Stimulated activated CD4-positive, alpha-beta T cell treated with anti-CD3 and anti-CD28 coated beads, TNF-alpha, amount 100 ng/mL, for 24 hours (primary cell): ENCODE data around the gene EFNB3.

Experiments used
- DNase-seq, 3 experiments: peaks; one replicate each; pipeline ENCODE4 v3.0.0-alpha.2; 2020; ENCODE audit warnings: low read depth in 3 of 3

Gene EFNB3

DNA sequence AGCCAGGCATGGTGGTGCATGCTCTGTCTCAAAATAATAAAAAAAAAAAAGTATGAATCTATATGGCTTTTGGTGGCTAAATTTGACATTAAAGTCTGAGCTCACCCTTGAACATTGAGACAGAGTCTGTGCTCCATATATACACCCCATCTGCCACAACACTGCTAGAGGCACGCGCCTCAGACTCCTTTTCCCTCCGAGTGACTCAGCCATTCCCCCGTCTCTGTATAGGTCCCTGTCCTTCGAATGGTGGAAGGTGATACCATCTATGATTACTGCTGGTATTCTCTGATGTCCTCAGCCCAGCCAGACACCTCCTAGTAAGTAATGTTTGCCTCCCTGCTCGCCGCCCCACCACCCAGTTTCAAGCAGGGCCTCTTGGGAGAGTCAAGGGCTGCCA, 4.5 kb upstream of the EFNB3 start:
- no peak for DNase-seq

DNA sequence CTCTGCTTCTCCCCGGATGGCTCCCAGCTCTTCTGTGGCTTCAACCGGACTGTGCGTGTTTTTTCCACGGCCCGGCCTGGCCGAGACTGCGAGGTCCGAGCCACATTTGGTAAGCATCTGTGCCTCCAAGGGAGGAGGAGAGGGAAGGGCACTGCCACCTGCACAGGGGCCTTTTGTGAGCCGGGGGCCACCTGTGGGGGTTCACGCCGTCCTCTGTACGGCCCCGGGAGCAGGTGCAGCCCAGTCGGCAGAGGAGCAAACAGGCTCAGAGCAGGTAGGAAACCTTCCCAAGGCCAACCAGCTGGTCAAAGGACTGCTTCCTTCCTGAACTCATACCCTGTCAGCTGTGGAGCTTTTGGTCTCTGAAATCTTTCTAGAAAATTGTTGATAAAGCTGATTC, 3.3 kb upstream of the EFNB3 start:
- no peak for DNase-seq

DNA sequence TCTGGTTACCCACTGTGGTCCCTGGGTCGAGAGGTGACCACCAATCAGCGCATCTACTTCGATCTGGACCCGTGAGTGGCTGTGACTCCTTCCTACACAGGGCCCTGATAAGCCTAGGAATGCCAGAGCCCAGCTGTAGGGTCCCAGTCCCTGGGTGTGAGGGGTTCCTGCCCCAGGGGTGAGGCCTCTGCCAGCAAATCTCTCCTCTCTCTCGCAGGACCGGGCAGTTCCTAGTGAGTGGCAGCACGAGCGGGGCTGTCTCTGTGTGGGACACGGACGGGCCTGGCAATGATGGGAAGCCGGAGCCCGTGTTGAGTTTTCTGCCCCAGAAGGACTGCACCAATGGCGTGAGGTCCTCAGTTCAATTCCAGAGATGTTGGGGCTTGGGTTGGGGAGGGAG, 2.2 kb upstream of the EFNB3 start:
- DNase-seq = no peak

DNA sequence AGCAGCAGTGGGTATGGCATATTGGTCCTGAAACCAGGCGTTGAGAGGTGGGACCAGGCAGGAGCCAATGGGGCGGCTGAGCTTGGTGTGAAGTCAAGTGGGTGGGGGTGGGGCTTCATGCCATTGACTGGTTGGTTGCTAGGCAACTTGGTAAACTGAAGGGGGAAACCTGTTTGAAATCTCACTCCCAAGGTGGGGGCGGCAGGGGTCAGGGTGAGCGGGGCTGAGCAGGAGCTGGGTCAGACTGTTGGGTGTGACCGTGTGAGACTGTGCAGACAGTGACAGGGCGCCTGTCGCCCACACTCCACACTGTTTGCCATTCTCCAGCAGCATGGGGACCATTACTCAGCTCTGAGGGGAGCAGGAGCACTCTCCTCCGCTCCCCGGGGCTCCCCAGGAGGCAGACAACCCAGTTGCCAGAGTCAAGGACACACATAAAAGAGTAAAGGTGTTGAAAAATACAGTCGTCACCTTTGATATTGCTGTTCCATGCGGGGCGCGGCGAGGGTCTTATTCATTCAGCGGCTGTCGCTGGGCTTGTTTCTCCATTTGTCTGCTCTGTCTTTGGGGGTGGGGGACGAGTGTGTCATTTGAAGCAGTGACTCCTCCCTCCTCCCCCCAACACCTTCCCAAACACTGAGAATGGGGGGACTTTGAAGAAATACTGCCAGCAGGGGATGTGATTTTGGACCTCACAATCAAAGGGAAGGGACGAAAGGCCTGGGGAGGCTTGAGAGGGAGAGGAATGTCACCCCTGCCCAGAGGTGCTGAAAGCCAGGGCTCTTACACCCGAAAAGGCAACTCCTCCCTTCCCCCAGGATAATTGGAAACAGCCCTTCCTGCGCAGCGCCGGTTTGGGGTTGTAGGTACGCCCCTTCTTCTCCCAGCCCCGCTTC, 1.2 kb upstream of the EFNB3 start:
- DNase-seq = no peak

DNA sequence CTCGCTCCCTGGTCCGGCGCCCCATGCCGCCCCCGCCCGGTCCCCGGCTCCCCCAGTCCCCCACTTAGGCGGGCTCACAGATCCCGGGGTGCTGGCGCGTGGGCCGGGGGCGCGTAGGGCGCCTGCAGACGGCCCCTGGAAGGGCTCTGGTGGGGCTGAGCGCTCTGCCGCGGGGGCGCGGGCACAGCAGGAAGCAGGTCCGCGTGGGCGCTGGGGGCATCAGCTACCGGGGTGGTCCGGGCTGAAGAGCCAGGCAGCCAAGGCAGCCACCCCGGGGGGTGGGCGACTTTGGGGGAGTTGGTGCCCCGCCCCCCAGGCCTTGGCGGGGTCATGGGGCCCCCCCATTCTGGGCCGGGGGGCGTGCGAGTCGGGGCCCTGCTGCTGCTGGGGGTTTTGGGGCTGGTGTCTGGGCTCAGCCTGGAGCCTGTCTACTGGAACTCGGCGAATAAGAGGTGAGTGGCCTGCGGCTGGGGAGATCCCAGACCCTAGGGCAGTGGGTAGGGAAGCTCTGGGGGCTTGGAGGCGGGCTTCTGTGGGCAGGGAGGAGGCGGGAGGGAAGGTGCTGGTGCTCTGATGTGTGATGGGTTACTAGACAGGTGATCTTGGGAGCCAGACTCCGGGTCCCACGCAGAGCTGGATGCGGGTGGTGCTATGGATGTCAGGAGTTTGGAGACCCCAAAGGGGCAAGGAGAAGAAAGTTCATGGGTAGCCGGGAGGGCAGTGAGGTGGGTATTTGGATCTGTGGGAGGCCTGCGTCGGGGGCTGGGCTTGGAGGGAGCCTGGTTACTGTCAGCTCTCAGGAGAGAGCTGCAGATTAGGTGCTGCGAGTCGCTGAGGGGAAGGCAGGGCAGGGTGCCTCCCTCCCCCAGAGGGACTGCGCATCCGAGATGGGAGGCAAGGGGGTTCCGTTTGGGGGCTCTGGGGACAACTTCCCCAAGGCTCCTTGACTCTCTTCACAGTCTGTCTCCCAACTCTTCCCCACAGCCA, 560 bp downstream of the EFNB3 start:
- no peak for DNase-seq

DNA sequence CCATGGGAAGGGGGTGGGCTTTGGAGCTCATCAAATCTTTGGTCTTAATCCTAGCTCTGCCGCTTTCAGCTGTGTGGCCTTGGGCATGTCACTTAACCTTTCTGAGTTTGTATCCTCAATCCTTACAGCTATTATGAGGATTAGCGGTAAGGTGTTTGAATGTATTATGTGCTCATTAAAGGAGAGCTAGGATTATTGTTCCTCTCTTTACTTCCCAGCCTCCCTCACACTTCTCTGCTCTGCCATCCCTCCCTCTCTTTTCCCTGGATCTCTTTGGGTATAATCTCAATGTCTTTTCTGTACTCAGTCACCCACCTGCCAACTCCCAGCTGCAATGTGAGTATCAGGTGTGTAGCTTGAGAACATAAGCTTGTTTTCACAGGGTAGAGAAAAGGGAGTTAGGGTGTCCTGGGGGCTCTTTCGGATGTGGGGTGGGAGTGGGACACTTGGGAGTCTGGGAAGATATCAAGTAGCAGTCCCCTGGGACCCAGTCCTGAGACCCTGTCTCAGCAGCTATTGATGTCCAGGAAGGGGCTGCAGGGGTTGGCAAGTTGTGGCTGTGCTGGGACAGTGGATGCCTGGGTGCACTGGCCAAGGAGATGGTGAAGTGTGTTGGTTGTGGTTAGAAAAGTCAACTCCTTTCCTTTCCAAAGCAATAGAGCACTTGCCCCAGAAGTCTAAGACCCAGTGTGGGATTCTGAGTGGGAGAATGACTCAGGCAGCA, 1.8 kb downstream of the EFNB3 start:
- no peak for DNase-seq

DNA sequence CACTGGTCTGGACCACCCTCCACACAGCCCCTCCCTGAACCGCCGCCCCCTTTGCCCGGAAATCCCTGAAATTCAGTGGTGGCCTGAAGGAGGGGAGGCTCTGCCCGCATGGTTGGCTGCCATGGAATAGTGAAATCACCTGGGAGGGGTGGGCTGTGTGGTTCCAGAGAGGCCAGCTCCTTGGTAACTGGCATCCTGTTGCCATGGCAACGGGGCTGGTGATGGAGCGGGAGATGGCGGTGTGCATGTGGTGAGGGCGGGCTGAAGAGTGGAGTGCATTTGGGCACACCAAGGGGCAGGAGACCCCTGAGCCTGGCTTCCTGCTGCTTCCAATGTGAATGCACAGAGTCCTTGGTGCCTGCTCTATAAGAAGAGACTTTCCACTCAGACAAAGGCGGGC, 2.4 kb downstream of the EFNB3 start:
- DNase-seq = no peak

DNA sequence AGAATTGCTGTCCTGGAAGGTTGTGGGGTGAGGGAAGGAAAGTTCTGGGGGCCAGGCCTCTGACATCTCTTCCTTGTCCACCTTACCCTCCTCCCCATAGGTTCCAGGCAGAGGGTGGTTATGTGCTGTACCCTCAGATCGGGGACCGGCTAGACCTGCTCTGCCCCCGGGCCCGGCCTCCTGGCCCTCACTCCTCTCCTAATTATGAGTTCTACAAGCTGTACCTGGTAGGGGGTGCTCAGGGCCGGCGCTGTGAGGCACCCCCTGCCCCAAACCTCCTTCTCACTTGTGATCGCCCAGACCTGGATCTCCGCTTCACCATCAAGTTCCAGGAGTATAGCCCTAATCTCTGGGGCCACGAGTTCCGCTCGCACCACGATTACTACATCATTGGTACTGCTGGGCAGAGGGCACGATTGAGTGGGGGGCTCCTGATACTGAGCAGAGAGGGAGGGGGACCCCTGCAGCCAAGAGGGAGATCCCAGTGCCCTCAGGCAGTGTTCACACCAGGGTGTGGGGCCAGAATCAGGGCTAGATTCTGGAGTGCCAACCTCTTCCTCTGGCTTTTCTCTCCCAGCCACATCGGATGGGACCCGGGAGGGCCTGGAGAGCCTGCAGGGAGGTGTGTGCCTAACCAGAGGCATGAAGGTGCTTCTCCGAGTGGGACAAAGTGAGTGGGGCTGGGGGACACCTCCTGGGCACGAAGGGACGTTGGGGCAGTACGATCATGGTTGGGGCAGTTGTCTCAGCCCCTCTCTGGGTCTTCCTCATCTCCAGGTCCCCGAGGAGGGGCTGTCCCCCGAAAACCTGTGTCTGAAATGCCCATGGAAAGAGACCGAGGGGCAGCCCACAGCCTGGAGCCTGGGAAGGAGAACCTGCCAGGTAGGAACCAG, 3.1 kb downstream of the EFNB3 start:
- no peak for DNase-seq

DNA sequence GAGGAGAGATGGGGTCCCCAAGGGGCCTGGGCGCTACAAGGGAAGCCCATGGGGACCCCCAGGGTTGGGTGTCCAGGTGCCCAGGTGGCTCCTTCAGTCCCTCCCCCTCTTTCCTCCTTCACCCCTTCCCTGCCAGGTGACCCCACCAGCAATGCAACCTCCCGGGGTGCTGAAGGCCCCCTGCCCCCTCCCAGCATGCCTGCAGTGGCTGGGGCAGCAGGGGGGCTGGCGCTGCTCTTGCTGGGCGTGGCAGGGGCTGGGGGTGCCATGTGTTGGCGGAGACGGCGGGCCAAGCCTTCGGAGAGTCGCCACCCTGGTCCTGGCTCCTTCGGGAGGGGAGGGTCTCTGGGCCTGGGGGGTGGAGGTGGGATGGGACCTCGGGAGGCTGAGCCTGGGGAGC, 4.0 kb downstream of the EFNB3 start:
- no peak for DNase-seq

DNA sequence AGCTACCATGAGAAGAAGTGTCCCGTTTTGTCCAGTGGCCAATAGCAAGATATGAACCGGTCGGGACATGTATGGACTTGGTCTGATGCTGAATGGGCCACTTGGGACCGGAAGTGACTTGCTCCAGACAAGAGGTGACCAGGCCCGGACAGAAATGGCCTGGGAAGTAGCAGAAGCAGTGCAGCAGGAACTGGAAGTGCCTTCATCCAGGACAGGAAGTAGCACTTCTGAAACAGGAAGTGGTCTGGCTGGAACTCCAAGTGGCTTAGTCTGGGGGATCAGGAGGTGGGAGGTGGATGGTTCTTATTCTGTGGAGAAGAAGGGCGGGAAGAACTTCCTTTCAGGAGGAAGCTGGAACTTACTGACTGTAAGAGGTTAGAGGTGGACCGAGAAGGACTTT, 5.3 kb downstream of the EFNB3 start:
- no peak for DNase-seq

DNA sequence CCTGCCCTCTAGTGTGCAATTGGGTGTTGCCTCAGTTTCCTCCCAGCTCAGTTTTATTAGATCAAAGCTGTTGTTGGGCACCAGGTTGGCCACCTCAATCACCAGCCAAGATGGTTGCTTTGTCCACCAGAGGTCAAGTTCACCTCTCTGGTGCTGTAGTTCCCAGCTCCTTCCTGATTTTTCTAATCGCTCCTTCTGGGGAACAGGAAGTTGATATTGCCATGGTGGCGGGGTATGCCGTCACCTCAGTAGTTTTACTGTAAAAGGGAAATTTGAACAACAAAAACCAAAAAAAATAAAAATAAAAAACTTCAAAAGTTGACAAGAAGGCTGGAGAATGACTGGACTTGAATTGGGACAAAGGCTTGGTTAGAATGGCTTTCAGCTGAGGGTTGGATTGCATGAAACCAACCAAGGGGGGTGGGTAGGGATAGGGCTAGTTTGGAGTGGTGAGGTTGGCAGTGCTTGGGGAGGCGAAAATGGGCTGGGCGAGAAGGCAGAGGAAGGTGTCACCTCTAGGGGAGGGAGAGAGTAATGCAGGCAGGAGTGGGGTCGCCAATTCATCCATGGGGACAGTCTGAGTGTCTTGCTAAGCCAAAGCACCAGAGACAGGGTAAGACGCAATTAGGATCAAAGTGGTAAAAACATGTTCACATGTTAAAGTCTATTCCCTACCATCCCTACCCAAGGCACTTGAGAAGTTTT, 6.2 kb downstream of the EFNB3 start:
- DNase-seq = no peak

DNA sequence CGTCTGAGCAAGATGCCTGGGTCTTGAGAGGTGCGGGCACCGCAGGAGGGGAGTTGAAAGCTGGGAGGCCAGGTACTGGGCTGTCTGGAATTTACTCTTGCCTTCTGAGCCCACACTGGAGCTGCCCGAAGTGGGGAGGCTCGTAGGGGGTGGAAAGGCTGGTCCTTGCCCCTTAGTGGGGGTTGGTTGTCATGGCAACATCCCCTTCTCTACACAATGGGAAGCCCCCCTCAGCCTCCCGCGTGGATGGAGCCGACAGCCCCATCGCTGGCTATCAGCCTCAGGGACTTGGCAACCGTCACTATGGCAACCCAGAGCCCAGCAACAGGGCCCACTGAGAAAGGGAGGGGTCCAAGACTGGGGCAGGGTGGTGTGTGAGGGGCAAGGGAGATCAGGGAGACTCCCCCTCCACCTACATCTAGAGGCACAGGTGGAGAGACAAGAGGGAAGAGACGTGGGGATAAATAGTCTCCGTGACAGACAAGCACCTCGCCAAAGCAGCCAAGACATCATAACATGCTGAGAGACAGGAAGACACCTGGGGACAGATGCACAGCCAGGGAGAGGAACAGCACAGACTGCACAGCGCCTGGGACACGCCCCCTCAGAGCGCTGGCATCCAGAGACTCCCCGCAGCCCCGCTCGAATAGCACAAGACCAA, 7.2 kb downstream of the EFNB3 start:
- no peak for DNase-seq

DNA sequence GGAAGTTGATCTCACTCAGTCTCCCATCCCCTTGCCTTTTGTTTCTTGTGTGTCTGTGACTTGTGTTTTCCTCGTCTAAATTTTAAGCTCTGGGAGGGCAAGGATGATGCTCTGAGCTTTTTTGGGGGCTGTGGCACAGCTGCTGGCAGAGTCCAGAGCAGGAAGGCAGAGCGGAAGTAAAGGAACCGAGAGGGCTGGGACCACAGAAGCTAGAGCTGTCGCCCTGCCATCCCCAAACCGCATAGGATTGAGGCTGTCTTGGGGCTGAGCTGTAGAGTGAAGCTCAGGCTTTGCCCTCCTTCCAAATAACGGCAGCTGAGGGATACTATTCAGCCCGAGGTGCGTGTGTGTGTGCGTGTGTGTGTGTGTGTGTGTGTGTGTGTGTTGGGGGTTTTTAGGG, 8.8 kb downstream of the EFNB3 start:
- DNase-seq = no peak

DNA sequence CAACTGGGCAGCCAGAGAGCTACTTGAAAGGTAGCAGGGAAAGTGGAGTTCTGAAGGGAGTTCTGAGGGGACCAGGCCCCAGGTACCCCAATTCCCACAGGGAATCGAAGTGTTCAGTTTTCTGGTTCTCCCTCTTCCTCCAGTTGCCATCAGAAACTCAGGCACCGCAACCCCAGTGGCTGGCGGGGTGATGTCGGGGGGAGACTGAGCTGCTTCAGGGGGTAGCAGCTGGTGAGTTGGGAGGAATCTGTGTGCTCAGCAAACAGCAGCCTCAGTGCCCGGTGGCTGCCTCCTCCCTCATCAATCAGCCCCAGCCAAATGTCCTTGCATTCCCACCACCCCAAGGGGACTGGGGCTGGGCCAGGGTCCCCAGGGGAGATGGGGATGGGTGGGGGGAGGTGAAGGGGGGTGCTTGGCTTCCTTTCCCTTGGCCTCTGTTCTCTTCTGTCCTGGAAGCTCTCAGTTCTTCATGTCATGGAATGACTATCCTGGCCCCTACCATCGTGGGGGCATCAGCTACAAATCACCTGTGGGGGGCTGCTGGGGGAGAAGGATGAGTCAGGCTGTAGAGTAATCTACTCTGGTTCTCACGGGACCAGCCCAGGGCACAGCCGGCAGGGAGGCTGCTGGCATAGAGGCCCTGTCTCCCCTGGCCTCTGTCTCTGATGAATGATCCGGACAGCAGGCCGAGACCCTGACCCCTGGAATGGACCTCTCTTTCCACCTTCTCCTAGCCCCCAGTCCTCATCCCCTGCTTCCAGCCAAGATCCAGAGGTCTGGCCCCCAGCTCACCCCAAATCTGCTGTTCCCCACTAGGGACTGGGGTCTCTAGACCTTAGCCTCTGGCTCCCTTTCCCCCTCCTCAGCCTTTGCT, 10.0 kb downstream of the EFNB3 start:
- no peak for DNase-seq

DNA sequence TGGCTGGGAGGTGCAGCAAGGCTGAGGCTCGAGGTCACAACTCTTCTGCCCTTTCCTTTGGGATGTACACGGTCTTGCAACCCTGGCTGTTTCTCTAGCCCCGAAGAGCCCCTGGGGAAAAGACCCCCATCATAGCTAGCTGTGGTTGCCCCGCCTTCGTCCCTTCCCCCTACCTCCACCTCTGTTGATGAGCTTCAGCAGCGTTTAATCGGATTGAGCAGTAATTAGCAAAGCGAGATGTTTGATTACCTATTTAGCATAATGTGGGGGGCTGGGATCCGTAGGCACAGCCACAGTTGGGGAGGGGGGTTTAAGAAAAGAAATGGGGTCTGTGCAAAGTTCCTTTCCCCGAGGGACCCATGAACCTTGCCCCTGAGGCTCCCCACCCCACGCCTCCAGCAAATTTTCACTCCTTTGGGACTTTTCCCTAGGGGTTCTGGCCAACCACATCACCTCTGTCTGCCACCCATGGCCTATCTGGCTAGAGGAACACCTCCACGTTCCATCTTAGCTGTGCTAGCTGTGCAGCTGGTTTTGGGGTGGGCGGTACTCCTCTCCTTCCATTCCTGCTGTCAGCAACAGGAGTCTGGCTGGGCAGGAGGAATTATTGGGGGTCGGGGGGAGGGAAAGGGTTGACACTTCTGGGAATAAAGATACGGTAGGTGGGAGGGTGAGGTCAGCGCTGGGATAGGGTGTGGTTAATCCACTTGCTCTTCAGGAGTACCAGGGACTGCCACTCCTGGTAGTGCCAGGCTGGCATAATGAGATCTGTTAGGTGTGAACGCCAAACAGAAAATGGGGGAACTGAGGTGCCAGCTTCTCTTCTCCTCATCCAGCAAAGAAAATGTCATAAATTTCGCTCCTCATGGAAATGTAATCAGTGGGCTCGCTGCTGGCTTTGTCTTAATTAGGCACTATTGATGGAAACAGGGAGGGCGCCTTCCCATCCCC, 11.2 kb downstream of the EFNB3 start:
- DNase-seq = no peak

DNA sequence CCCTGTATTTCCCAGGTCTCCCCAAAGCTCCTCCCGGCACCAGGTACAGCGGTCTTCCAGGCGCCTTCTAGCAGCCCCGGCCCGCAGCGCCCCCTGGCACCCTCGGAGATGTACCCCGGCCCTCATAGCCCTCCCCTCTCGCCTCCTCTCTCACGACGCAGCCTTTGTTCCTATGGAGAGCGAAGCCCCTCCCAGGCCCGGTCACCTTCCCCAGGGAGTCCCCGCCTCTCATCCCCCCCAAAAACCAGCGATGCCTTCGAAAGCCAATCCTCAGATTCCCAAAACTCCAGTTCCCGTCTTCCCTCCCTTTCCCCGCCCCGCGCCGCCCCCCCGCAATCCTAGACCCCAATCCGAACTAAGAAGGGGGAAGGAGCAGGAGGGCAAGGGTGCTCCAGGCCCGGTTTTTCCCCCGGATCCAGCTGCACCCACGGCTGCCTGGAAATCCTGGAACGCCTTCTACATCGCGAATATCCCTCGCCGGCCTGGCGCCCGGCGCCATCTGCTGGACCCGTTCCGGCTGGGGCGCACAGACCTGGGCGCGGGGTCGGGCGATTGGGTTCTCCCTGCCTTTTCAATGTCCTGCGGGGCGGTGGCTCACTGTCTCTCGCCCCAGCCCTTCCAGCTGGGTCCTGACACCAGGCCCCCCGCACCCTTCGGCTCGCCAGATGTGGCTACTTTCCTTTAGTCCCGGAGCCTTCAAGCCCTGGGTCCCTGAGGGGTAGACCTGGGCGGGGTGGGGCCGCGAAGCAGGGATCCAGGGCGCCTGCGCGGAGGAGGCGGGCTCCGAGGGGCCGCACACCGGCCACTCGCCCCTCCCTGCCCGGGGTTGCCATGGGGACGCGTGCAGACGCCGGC, 12.1 kb downstream of the EFNB3 start, which contains the start of gene DNAH2:
TSS of gene DNAH2 (plus strand) at position 844 of the 855 bp plus-strand sequence. CDS start 1,991 bp downstream, outside the sequence.
- DNase-seq = peak in 1 of 3 experiments; percentile 55
